Epithelial cell of proximal tubule (primary cell): ENCODE results near the gene C1orf21. TPM values are rescaled to one million over a fixed set of nuclear protein-coding genes. Genes with fewer than 3 reads are reported as not detected.

Source experiments
- DNase-seq: peaks from one replicate; pipeline ENCODE4 v3.0.0-alpha.2; 2011; ENCODE audit warnings: low read depth
- H3K4me3 ChIP-seq: 2 replicates; pipeline ENCODE4 v1.5.1; 2011; ENCODE audit warnings: low read depth, mild to moderate bottlenecking, low read length
- CTCF ChIP-seq: conservative IDR thresholded peaks from 2 replicates; pipeline ENCODE4 v1.5.1; 2012; ENCODE audit warnings: low read depth, mild to moderate bottlenecking, low read length
- total RNA-seq: library from RNA; depleted of rRNA; stranded (reverse); fragments of >200 nt; gene quantifications from 2 replicates; pipeline ENCODE4 v1.2.3, GENCODE V29; 2015

C1orf21 gene
- total RNA-seq, 1 donor from 2014 or later, result 2.3 TPM

GRCh38 chr1:184392067-184392466 is 5.2 kb downstream of the C1orf21 start:
- no peak for TF ChIP-seq CTCF
- no peak overlapping the region for H3K4me3 ChIP-seq

GRCh38 chr1:184392779-184393522 is 6.1 kb downstream of the C1orf21 start:
- no peak for TF ChIP-seq CTCF
- no peak overlapping the region for H3K4me3 ChIP-seq
- DNase-seq, result no peak

More at GRCh38 chr1:184392067-184392466, 5.2 kb downstream of the C1orf21 start:
- no peak for DNase-seq

DNA sequence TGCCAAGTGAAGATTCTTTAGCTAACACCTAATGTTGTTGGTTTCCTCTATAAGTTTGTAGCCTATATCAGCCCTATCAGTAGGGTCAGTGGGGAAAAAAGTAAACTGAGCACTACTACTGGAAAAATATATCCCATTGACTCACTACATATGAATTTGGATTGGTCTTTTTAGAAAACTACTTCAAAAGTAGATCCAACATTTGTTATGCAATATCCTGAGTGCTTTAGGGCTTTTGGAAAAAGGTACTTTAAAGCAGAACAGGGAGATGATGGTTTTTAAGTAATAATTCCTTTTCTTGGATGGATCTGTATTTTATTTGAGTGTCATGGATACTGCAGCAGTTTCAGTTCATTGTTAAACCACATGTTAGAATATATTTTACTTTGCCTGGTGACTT is 7.1 kb downstream of the C1orf21 start:
- DNase-seq, result no peak
- H3K4me3 ChIP-seq, result no peak overlapping the region

GRCh38 chr1:184395370-184395769 is 8.5 kb downstream of the C1orf21 start:
- no peak overlapping the region for H3K4me3 ChIP-seq
- no peak for TF ChIP-seq CTCF
- no peak for DNase-seq

More for the DNA sequence above, 7.1 kb downstream of the C1orf21 start:
- no peak for TF ChIP-seq CTCF

- no peak overlapping the region for H3K4me3 ChIP-seq
- no peak for DNase-seq
- no peak for TF ChIP-seq CTCF
Observed at GRCh38 chr1:184395937-184396480, 9.2 kb downstream of the C1orf21 start.

DNA sequence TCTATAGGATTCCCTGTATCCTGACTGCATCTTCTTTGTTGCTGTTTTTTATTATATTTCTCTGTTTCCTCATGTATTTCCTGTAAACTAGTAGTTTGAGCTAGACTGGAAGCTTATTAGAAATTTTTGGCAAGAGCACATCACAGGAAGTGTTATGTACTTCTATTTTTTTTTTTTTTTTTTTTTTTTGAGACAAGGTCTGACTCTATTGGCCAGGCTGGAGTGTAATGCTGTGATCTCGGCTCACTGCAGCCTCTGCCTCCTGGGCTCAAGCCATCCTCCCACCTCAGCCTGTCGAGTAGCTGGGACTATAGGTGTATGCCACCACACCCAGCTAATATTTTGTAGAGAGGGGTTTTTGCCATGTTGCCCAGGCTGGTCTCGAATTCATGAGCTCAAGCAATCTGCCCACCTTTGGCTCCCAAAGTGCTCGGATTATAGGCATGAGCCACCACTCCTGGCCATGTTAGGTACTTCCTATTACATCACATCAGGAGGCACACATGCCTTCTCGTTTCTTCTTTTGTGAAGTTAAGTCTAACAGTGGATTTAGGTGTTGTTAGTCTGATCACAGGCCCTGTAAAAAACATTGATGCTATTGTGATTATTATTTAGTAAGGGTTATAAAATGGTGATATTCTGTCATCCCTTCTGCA is 12.5 kb downstream of the C1orf21 start:
- no peak for TF ChIP-seq CTCF
- no peak for DNase-seq
- H3K4me3 ChIP-seq, result no peak overlapping the region
